Measurements from ENCODE around the gene POLR2E. TPM values are rescaled to one million over a fixed set of nuclear protein-coding genes. Genes with fewer than 3 reads are reported as not detected.

The POLR2E gene
- total RNA-seq, 4 donors from 2014 or later: 84.1 to 142 (median 111) TPM

DNA sequence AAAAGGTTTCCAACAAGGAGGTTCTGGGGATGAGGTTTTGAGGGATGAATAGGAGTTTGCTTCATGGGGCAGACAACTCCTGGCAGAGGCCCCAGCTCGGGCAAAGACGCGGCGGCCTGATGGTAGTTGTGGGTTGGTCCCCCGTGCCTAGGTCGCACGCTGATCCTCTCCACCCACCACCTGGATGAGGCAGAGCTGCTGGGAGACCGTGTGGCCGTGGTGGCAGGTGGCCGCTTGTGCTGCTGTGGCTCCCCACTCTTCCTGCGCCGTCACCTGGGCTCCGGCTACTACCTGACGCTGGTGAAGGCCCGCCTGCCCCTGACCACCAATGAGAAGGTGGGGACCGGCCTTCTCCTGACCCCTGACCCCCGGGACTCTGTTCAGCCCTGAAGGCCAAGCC lies 43.4 kb downstream of the POLR2E start:
- WGBS: 86% methylated on average over 7 of the region's 17 CpGs
- H3K36me3 ChIP-seq: peaks cover 27% of the 10 kb centered on the region
- no peak overlapping the region for H3K27ac ChIP-seq
- no peaks in the 10 kb centered on the region for H3K27me3 ChIP-seq
- H3K4me3 ChIP-seq: no peak overlapping the region
- no peak for DNase-seq (ENCODE audit: low spot score in 2 of 2)
- no peak for TF ChIP-seq EP300 (IDR thresholded peaks at IDR 0.05)
- TF ChIP-seq, protein P1, sequence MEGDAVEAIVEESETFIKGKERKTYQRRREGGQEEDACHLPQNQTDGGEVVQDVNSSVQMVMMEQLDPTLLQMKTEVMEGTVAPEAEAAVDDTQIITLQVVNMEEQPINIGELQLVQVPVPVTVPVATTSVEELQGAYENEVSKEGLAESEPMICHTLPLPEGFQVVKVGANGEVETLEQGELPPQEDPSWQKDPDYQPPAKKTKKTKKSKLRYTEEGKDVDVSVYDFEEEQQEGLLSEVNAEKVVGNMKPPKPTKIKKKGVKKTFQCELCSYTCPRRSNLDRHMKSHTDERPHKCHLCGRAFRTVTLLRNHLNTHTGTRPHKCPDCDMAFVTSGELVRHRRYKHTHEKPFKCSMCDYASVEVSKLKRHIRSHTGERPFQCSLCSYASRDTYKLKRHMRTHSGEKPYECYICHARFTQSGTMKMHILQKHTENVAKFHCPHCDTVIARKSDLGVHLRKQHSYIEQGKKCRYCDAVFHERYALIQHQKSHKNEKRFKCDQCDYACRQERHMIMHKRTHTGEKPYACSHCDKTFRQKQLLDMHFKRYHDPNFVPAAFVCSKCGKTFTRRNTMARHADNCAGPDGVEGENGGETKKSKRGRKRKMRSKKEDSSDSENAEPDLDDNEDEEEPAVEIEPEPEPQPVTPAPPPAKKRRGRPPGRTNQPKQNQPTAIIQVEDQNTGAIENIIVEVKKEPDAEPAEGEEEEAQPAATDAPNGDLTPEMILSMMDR (IDR thresholded peaks at IDR 0.05): no peak
- TF ChIP-seq POLR2AphosphoS5 (IDR thresholded peaks at IDR 0.05): no peak
- TF ChIP-seq POLR2A (IDR thresholded peaks at IDR 0.05): no peak
- H3K4me1 ChIP-seq: no peaks in the 10 kb centered on the region
- H3K9me3 ChIP-seq: peaks cover 7% of the 10 kb centered on the region

DNA sequence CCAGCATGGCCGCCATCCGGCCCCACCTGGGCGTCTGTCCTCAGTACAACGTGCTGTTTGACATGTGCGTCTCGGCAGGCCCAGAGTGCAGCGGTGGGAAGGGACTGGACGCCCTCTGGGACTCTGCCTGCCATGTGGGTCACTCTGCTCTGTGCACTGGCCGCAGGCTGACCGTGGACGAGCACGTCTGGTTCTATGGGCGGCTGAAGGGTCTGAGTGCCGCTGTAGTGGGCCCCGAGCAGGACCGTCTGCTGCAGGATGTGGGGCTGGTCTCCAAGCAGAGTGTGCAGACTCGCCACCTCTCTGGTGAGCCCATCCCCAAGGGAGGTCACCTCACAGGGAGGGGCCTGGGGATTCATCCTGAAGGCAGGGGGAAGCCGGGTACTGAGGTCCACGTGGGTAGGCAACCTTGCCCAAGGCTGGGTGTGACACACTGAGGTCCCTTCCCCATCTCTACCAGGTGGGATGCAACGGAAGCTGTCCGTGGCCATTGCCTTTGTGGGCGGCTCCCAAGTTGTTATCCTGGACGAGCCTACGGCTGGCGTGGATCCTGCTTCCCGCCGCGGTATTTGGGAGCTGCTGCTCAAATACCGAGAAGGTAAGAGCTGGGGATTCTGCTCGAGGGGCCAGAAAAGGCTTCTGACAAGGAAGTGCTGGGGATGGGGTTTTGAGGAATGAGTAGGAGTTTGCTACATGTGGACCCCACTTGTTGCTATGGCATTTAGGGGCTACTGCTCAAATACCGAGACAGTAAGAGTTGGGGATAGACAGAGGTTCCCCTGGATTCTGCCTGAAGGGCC lies 44.0 kb downstream of the POLR2E start:
- H3K4me3 ChIP-seq: no peak overlapping the region
- H3K36me3 ChIP-seq: peaks cover 26% of the 10 kb centered on the region
- H3K4me1 ChIP-seq: no peaks in the 10 kb centered on the region
- peaks cover 4% of the 10 kb centered on the region for H3K9me3 ChIP-seq
- H3K27ac ChIP-seq: no peak overlapping the region
- WGBS: 88% methylated on average over 17 of the region's 31 CpGs
- DNase-seq (ENCODE audit: low spot score in 2 of 2): no peak
- H3K27me3 ChIP-seq: no peaks in the 10 kb centered on the region
- TF ChIP-seq, protein P1 (IDR thresholded peaks at IDR 0.05): no peak
- no peak for TF ChIP-seq EP300 (IDR thresholded peaks at IDR 0.05)
- TF ChIP-seq POLR2A (IDR thresholded peaks at IDR 0.05): no peak
- no peak for TF ChIP-seq POLR2AphosphoS5 (IDR thresholded peaks at IDR 0.05)

DNA sequence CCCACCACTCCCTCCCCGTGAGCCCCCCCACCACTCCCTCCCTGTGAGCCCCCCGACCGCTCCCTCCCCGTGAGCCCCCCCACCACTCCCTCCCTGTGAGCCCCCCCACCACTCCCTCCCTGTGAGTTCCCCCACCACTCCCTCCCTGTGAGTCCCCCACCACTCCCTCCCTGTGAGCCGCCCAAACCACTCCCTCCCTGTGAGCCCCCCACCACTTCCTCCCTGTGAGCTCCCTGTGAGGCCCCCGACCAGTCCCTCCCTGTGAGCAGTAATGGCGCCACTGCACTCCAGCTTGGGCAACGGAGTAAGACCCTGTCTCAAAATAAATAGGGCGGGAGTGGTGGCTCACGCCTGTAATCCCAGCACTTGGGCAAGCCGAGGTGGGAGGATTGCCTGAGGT lies 45.4 kb downstream of the POLR2E start:
- no peak for TF ChIP-seq EP300 (IDR thresholded peaks at IDR 0.05)
- TF ChIP-seq POLR2A (IDR thresholded peaks at IDR 0.05): no peak
- TF ChIP-seq, protein P1 (IDR thresholded peaks at IDR 0.05): no peak
- TF ChIP-seq POLR2AphosphoS5 (IDR thresholded peaks at IDR 0.05): no peak
- Histone ChIP-seq H3K27me3 (no peaks in the 10 kb centered on the region), H3K36me3 (peaks cover 16% of the 10 kb centered on the region), H3K4me1 (no peaks in the 10 kb centered on the region), H3K4me3 (no peak overlapping the region), H3K27ac (no peak overlapping the region), H3K9me3 (no peaks in the 10 kb centered on the region)
- DNase-seq (ENCODE audit: low spot score in 2 of 2): no peak
- WGBS: 80% methylated on average over 3 of the region's 11 CpGs

DNA sequence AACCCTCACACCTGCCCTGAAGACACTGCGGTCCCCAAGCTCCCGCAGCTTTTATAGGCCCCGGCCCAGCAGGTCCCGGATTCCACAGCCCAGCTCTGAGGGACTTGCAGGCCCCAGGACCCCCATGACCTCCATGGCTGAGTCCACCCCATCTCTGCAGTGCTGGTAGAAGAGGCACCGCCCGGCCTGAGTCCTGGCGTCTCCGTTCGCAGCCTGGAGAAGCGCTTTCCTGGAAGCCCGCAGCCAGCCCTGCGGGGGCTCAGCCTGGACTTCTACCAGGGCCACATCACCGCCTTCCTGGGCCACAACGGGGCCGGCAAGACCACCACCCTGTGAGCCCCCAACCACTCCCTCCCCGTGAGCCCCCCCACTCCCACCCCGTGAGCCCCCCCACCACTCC lies 46.1 kb downstream of the POLR2E start:
- TF ChIP-seq POLR2AphosphoS5 (IDR thresholded peaks at IDR 0.05): no peak
- TF ChIP-seq, protein P1 (IDR thresholded peaks at IDR 0.05): no peak
- no peak for TF ChIP-seq POLR2A (IDR thresholded peaks at IDR 0.05)
- no peak for TF ChIP-seq EP300 (IDR thresholded peaks at IDR 0.05)
- Histone ChIP-seq H3K4me3 (no peak overlapping the region), H3K4me1 (no peaks in the 10 kb centered on the region), H3K27me3 (no peaks in the 10 kb centered on the region), H3K9me3 (no peaks in the 10 kb centered on the region), H3K27ac (no peak overlapping the region), H3K36me3 (peaks cover 10% of the 10 kb centered on the region)
- no peak for DNase-seq (ENCODE audit: low spot score in 2 of 2)
- WGBS: 95% methylated on average over 9 of the region's 17 CpGs

DNA sequence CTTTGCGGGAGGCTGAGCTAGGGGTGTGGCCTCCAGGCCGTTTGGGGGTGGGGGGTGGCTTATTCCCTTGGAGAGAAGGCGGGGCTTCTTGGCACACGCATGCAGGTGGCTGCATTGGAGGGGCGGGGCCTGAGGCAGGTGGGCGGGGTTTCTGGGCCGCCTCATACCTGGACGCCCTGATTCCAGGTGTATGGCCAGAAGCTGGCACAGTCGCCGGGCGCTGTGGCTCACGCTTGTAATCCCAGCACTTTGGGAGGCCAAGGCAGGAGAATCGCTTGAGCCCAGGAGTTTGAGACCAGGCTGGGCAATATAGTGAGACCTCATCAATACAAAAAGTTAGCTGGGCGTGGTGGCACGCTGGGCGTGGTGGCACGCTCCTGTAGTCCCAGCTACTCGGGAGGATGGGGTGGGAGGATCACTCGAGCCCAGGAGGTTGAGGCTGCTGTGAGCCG lies 47.5 kb downstream of the POLR2E start:
- peaks cover 8% of the 10 kb centered on the region for H3K4me1 ChIP-seq
- H3K27ac ChIP-seq: no peak overlapping the region
- no peaks in the 10 kb centered on the region for H3K9me3 ChIP-seq
- no peak overlapping the region for H3K4me3 ChIP-seq
- no peak for DNase-seq (ENCODE audit: low spot score in 2 of 2)
- TF ChIP-seq POLR2AphosphoS5 (IDR thresholded peaks at IDR 0.05) (no peak), EP300 (IDR thresholded peaks at IDR 0.05) (no peak), POLR2A (IDR thresholded peaks at IDR 0.05) (no peak)
- TF ChIP-seq, protein P1 (IDR thresholded peaks at IDR 0.05): no peak
- peaks cover 10% of the 10 kb centered on the region for H3K36me3 ChIP-seq
- no peaks in the 10 kb centered on the region for H3K27me3 ChIP-seq
- 84% methylated on average over 8 of the region's 20 CpGs for WGBS
